GM19455 (cell line): ENCODE measurements around the gene HMGB4.

Experiments used
- ATAC-seq: cut with Tn5 transposase; IDR thresholded peaks from one replicate; pipeline ENCODE4 v1.9.1; 2021; ENCODE audit not compliant: unreplicated experiment

HMGB4 gene

GRCh38 chr1:33895976-33896375 is 32.1 kb downstream of the HMGB4 start:
- ATAC-seq: no peak

- ATAC-seq: no peak
These were observed 33.3 kb downstream of the HMGB4 start for GRCh38 chr1:33897092-33897725.

- ATAC-seq: no peak
These were observed 34.5 kb downstream of the HMGB4 start for GRCh38 chr1:33898406-33898805.

GRCh38 chr1:33898881-33899280 is 35.0 kb downstream of the HMGB4 start:
- no peak for ATAC-seq

GRCh38 chr1:33899746-33900145 is 35.9 kb downstream of the HMGB4 start:
- ATAC-seq: no peak

- ATAC-seq: peak; percentile 75
These were observed 38.8 kb downstream of the HMGB4 start for GRCh38 chr1:33902486-33903209.

- peak; percentile 54 for ATAC-seq
These were observed 39.3 kb downstream of the HMGB4 start for GRCh38 chr1:33903210-33903589.

- no peak for ATAC-seq
These were observed 41.4 kb downstream of the HMGB4 start for GRCh38 chr1:33905241-33905640.

- no peak for ATAC-seq
These were observed 42.3 kb downstream of the HMGB4 start for GRCh38 chr1:33906156-33906555.

- no peak for ATAC-seq
These were observed 44.6 kb downstream of the HMGB4 start for GRCh38 chr1:33908324-33908956.
